ENCODE results near the gene CMIP. TPM values are rescaled to one million over a fixed set of nuclear protein-coding genes. Genes with fewer than 3 reads are reported as not detected.

The CMIP gene
- total RNA-seq, 1 experiment from 2014 or later, result 16.0 TPM

GRCh38 chr16:81710596-81710995 is 266.0 kb downstream of the CMIP start:
- in situ Hi-C loops (cut with HindIII; ENCODE audit: low pct_unique_long_range_greater_than_20kb, low sequenced_read_pairs), result no loop called here
- no peak for DNase-seq (ENCODE audit: low read depth)

- in situ Hi-C loops (cut with HindIII; ENCODE audit: low pct_unique_long_range_greater_than_20kb, low sequenced_read_pairs), result no loop called here
- DNase-seq (ENCODE audit: low read depth), result peak; percentile 80
Observed at GRCh38 chr16:81711657-81712319, 267.2 kb downstream of the CMIP start.

GRCh38 chr16:81712681-81713080 is 268.1 kb downstream of the CMIP start:
- DNase-seq (ENCODE audit: low read depth), result no peak
- in situ Hi-C loops (cut with HindIII; ENCODE audit: low pct_unique_long_range_greater_than_20kb, low sequenced_read_pairs), result no loop called here

DNA sequence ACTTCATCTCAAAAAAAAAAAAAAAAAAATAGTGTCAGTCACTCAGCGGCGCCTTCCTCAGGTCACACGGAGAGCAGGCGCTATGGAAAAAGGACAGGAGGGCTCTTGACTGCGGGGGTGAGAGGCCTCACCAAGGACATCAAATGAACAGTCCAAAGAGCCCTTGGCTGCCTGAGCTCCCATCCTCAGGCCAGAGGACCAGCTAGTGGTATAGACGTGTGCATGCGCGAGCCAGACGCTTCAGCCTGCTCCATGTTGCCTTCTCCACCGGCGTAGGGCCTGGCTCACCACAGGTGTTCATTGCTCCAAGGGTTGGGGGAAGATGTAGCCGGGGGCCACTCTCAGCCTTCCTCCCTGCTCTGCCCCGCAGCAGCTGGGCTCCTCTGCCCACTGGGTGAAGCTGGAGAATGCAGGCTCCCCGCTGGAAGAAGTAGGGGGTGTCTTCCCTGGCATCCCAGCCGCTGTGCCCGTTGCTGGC is 268.7 kb downstream of the CMIP start:
- no peak for DNase-seq (ENCODE audit: low read depth)
- in situ Hi-C loops (cut with HindIII; ENCODE audit: low pct_unique_long_range_greater_than_20kb, low sequenced_read_pairs), result no loop called here

- DNase-seq (ENCODE audit: low read depth), result no peak
- in situ Hi-C loops (cut with HindIII; ENCODE audit: low pct_unique_long_range_greater_than_20kb, low sequenced_read_pairs), result no loop called here
Observed at GRCh38 chr16:81713796-81714195, 269.2 kb downstream of the CMIP start.

DNA sequence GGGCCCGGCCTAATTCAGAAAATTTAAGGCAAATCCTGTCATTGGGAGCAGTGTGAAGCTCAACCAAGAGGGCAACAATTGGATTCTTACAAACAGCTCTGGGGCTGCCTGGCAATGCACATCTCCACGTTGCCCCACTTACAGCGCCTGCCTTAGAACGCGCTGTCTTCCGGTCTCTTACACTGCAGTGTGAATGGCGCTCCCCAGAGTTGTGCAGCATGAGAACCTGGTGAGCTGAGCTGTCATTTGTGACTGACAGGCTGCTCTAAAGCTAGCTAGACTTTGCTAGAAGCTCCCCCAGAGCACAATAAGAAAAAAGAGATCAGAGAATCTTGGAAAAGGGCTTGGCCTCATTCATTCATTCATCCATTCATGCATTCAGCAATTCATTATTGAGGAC is 270.0 kb downstream of the CMIP start:
- no peak for DNase-seq (ENCODE audit: low read depth)
- in situ Hi-C loops (cut with HindIII; ENCODE audit: low pct_unique_long_range_greater_than_20kb, low sequenced_read_pairs), result no loop called here

GRCh38 chr16:81715358-81716196 is 271.0 kb downstream of the CMIP start:
- in situ Hi-C loops (cut with HindIII; ENCODE audit: low pct_unique_long_range_greater_than_20kb, low sequenced_read_pairs), result no loop called here
- DNase-seq (ENCODE audit: low read depth), result no peak

DNA sequence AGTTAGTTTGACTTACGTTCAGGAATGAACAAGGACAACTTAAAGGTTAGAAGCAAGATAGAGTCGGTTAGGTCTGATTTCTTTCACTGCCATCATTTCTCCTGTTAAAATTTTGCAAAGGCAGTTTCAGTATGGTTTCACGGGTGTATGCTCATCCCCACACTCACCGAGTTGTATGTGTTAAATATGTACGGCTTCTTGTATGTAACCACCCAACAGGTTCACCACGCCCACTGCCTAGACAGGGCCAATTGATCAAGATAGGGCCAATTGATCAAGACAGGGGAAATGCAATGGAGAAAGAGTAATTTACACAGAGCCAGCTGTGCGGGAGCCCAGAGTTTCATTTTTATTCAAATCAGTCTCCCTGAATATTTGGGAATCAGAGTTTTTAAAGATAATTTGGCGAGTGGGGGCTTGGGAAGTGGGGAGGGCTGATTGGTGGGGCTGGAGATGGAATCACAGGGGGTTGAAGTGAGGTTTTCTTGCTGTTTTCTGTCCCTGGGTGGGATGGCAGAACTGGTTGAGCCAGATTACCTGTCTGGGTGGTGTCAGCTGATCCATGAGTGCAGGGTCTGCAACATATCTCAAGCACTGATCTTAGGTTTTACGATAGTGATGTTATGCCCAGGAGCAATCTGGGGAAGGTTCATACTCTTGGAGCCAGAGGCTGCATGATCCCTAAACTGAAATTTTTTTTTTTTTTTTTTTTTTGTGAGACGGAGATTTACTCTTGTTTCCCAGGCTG is 272.0 kb downstream of the CMIP start:
- in situ Hi-C loops (cut with HindIII; ENCODE audit: low pct_unique_long_range_greater_than_20kb, low sequenced_read_pairs), result no loop called here
- no peak for DNase-seq (ENCODE audit: low read depth)

GRCh38 chr16:81717662-81718189 is 273.1 kb downstream of the CMIP start:
- DNase-seq (ENCODE audit: low read depth), result no peak
- in situ Hi-C loops (cut with HindIII; ENCODE audit: low pct_unique_long_range_greater_than_20kb, low sequenced_read_pairs), result no loop called here

DNA sequence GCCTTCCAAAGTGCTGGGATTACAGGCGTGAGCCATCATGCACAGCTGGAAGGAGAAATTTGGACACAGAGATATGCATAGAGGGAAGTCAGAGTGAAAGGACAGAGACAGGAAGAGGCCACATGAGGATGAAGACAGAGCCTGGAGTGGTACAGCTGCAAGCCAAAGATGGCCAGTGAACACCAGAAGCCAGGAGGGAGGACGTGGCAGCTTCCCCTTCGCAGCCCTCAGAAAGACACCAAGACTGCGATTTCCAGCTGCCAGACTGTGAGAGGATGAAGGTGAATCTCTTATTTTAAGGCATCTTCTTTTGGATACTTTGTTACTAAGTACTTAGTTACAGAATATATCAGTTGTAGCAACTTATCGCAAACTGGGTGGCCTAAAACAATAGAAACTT is 274.0 kb downstream of the CMIP start:
- no peak for DNase-seq (ENCODE audit: low read depth)
- in situ Hi-C loops (cut with HindIII; ENCODE audit: low pct_unique_long_range_greater_than_20kb, low sequenced_read_pairs), result no loop called here

- no peak for DNase-seq (ENCODE audit: low read depth)
- in situ Hi-C loops (cut with HindIII; ENCODE audit: low pct_unique_long_range_greater_than_20kb, low sequenced_read_pairs), result no loop called here
Observed at GRCh38 chr16:81719993-81720392, 275.4 kb downstream of the CMIP start.

- DNase-seq (ENCODE audit: low read depth), result no peak
- in situ Hi-C loops (cut with HindIII; ENCODE audit: low pct_unique_long_range_greater_than_20kb, low sequenced_read_pairs), result no loop called here
Observed at GRCh38 chr16:81720973-81721906, 276.6 kb downstream of the CMIP start.

DNA sequence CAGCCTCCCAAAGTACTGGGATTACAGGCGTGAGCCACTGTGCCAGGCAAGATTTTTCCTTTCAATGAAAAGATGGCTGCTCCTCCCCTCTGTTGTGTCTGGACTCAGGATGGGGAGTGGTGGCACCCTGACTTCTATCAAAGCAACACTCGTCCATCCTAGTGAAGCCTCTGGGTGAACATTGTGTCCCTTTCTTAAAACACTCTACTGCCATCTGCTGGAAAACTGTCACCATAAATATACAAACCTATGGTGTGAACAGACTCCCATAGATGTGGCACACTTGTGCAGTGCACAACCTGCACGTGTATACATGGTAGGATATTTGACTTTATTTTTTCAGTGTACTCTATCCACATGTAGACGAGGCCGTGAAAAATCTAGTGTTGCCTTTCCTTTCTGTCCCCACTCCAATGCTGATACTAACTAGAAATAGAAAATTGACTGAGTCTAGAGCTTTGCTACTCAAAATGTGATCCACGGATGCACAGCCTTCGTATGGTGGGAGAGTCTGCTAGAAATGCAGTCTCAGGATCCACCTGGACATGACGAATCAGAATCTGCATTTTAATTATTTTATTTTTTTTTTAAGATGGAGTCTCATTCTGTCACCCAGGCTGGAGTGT is 278.6 kb downstream of the CMIP start:
- peak; percentile 71 for DNase-seq (ENCODE audit: low read depth)
- in situ Hi-C loops (cut with HindIII; ENCODE audit: low pct_unique_long_range_greater_than_20kb, low sequenced_read_pairs), result no loop called here

DNA sequence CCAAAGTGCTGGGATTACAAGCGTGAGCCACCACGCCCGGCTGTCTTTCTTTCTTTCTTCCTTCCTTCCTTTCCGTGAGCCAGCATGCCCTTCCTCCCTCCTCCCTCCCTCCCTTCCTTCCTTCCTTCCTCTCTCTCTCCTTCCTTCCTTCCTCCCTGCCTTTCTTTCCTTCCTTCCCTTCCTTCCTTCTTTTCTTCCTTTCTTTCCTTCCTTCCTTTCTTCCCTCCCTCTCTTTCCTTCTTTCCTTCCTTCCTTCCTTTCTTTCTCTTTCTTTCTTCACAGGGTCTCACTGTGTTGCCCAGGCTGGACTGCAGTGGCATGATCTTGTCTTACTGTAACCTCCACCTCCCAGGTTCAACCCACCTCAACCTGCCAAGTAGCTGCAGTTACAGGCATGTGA is 283.8 kb downstream of the CMIP start:
- no peak for DNase-seq (ENCODE audit: low read depth)
- in situ Hi-C loops (cut with HindIII; ENCODE audit: low pct_unique_long_range_greater_than_20kb, low sequenced_read_pairs), result no loop called here

DNA sequence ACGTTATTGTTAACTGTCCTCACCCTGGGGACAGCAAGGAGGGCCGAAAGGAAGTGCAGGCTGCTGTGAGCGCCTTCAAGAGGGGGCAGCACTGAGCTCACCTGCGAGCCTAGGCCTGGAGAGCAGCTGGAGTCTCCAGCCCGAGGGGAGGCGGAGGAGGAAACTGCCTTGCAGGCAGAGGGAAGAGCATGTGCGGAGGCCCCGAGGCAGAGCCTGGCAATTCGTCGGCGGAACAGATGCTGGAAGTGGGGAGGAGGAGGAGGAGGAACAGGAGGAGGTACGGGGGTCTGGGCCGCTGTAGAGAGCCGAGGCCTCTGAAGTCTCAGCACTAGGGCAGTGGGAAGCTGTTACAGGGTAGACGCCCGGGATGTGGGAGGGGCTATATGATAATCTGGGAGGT is 284.8 kb downstream of the CMIP start:
- in situ Hi-C loops (cut with HindIII; ENCODE audit: low pct_unique_long_range_greater_than_20kb, low sequenced_read_pairs), result no loop called here
- no peak for DNase-seq (ENCODE audit: low read depth)

DNA sequence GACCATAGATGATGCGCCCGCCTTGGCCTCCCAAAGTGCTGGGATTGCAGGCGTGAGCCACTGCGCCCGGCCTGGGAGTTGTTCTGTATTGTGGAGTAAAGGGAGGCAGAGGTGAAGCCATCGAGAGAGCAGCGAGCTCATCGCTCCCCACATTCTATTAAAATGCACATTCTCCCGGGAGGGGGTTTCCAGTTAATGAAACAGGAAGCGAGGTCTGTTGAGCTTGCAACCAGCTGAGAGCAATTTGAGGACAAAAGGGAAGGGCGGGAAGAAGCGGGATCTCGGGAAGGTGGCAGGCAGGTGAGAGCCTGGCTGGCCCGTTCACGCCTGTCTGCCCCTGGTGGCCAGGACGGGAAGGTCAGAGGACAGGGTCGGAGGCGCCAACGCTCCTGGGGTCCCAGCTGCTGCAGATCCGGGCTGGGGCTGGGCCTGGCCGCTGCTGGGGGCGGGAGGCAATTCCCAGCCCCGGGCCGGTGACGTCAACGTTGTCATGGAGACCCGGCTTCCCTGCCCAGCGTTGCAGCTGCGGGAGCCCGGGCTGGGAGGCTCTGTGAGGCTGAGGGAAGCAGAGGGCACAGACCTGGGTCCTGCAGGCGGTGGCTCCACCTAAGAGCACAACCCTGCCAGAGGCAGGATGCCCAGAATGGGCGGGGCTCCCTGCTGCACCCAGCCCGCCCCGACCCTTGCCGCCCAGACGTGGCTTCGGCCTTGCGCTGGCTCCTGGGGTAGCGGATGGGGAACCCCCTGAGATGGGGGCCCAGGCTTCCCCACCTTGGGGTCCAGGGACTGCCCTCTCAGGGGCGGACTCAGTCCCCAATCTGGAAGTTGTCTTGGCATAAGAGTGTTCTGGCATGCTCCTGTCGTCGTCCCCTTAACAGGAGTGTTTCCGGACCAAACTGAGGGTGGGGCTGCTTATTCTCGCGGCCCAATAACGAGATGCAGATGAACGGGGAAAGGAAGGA is 285.8 kb downstream of the CMIP start:
- in situ Hi-C loops (cut with HindIII; ENCODE audit: low pct_unique_long_range_greater_than_20kb, low sequenced_read_pairs), result no loop called here
- DNase-seq (ENCODE audit: low read depth), result peak; percentile 92

Measured in Caki2 (cell line).